Head of caudate nucleus (tissue), 42 donors: ENCODE measurements around the gene TBC1D14.
"Not testable (repeated sequence)": the region's sequence is repeated elsewhere in the genome, so short reads cannot be mapped to it uniquely, and the experiment has no call there.

ENCODE experiments used
- DNase-seq, 42 donors: peaks; one replicate each; pipeline versions ENCODE4 v3.0.0 to v3.0.0-alpha.2; 2020 to 2021; ENCODE audit warnings: mixed read lengths in 7 of 42
- intact Hi-C: fragments of 100-400 bp; cut with DNase I; formaldehyde crosslinking; loops from one replicate; pipeline ENCODE4 v1.15.0; 2022

Gene TBC1D14

DNA sequence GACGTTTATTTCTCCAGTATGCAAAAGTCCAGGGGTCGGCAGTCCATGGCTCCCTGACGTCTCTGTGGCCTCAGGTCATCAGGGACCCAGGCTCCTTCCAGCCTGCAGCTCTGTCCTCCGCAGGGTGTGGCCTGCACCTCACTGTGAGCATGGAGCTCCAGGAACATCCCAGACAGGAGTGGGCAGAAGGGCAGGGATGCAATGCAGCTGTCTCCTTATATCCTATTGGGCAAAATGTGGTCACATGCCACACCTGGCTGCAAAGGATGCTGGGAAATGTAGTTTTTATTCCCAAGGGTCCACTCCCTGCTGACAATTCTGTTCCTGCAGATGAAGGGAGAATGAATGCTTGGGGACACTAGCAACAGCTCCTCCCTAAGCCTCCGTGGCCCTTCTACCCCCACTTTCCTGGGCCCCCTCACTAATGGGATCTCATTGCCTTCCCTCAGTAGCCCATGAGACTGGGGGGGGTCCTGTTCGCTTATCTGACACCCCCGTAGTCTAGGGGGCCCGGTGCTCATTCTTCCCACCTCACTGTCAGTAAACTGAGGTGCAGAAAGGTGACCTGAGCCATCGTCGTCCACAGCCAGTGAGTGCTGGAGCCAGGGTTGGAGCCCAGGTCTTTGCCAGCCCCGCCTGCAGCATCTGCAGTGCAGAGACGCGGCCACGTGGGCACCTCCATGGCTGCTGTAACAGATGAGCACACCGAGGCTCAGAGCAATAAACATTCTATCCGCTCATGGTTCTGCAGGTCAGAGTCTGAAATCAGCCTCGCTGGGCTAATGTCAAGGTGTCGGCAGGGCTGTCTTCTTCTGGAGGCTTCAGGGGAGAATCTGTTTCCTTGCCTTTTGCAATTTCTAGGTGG, 164.1 kb downstream of the TBC1D14 start:
- peak in 32 of 42 donors; percentile 24 to 75 (median 56) for DNase-seq
- intact Hi-C loops, result loop anchor here (10.0 kb wide), 1 partner anchor 169 kb away; the partner anchor contains the start of gene TBC1D14

DNA sequence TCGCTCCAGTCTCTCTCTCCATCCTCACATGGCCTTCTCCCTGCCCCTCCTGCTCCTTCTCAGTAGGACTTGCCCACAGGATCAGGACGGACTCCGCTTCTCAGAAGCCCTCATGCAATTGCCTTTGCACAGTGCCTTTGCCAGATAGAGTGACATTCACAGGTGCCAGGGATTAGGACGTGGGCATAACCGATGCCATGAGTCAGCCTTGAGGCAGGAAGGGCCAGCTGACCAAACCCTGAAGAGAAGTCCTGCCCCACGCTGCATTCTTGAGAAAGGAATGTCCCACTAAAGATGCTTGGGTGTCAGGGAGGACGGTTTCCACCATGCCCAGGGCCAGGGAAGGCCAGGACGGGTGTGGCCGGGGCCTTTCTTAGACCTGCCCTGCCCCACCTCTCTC, 164.8 kb downstream of the TBC1D14 start:
- intact Hi-C loops, result loop anchor here (10.0 kb wide), 1 partner anchor 170 kb away; the partner anchor contains the start of gene TBC1D14
- peak in 1 of 42 donors; percentile 8 for DNase-seq

DNA sequence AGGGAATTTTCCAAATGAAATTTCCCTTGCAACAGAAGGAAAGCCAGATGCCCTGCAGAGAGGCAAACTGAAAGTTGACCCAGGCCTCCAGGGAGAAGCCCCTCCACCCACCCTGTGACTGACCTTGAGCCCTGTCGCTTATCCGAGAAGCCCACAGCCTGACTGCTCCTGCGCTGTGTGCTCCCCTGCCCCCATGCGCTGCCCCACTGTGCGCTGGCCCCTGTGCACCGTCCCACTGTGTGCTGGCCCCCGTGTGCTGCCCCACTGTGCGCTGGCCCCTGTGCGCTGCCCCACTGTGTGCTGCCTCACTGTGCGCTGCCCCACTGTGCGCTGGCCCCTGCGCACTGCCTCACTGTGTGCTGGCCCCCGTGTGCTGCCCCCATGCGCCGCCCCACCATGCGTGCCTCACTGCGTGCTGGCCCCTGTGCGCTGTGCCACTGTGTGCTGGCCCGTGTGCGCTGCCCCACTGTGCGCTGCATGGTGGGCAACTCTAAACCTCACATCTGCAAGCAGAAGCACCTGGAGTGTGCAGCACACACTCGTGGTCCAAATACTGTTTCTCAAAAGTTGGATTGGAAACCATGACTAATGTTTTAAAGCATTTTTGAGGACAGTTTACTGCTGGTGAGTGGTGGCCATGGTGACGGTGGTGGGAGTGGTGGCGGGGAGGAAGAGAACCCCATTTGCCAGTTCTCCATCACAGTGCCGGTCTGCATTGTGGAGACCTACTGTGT, 166.5 kb downstream of the TBC1D14 start:
- intact Hi-C loops, result loop anchor here (10.0 kb wide), 1 partner anchor 171 kb away; the partner anchor contains the start of gene TBC1D14
- DNase-seq, result no peak

DNA sequence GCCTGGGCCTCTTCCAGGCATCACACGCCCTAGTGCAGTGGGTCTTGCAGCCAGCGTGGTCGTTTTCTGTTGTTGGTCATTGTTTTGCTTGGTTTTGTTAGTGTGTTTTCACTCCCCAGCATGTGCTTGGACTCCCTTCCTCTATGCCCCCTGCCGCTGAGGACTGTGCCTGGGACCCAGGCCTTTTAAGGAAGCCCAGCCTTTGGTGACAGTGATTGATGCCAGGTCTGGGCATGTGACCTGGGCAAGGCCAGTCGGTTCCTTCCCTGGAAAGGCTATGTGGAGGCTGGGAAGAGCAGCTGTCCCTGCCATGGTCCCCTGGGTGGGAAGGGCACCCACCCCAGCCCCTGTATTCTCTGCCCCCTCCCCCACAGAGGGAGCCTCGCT, 167.1 kb downstream of the TBC1D14 start:
- intact Hi-C loops, result loop anchor here (10.0 kb wide), 1 partner anchor 172 kb away; the partner anchor contains the start of gene TBC1D14
- DNase-seq, result no peak

DNA sequence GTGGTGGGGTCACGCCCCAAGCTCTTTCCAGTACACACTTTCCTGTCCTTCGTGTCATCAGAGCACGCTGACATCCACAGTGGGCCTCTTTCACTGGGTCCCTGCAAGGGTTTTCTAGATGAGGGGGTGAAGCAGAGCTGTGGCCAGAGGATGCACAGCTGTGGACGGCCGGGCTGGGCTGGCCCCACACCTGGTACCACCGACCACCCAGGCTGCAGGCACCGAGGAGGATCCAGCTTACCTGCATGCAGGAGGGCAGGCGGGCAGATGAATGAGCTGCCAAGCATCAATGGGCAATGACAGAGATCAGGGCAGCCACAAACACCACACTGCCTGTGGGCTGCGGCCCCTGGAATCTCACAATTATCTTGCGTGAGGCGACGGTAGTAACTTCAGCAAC, 167.7 kb downstream of the TBC1D14 start:
- DNase-seq, result no peak
- intact Hi-C loops, result loop anchor here (10.0 kb wide), 1 partner anchor 173 kb away; the partner anchor contains the start of gene TBC1D14

DNA sequence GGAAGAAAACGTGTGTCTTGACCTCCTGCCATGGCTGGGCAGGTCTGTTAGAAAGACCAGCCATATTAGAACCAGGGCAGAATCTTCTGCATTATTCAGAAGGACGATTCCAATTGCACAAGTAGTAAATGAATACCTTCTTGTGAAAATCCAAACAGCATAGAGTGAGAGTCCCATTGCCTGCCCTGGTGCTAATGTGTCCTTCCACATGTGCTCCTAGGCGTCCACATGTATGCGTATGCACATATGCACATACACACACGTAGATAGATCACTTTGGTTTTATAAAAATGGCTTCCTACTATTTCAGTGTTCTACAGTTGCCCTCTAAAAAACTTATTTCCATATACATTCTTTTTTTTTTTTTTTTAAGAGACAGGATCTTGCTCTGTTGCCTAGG, 168.4 kb downstream of the TBC1D14 start:
- intact Hi-C loops, result loop anchor here (10.0 kb wide), 1 partner anchor 173 kb away; the partner anchor contains the start of gene TBC1D14
- DNase-seq, result no peak

DNA sequence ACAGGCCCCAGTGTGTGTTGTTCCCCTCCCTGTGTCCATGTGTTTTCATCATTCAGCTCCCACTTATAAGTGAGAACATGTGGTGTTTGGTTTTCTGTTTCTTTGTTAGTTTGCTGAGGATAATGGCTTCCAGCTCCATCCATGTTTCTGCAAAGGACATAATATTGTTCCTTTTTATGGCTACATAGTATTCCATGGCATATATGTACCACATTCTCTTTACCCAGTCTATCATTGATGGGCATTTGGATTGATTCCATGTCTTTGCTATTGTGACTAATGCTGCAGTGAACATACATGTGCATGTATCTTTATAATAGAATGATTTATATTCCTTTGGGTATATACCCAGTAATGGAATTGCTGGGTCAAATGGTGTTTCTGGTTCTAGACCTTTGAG, 169.9 kb downstream of the TBC1D14 start:
- intact Hi-C loops, result loop anchor here (10.0 kb wide), 1 partner anchor 175 kb away; the partner anchor contains the start of gene TBC1D14
- not testable (repeated sequence) for DNase-seq

DNA sequence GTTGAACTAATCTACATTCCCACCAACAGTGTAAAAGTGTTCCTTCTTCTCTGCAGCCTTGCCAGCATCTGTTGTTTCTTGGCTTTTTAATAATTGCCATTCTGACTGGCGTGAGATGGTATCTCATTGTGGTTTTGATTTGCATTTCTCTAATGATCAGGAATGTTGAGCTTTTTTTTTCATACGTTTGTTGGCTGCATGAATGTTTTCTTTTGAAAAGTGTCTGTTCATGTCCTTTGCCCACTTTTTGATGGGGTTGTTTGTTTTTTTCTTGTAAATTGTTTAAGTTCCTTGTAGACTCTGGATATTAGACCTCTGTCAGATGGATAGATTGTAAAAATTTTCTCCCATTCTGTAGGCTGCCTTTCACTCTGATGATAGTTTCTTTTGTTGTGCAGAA, 170.3 kb downstream of the TBC1D14 start:
- intact Hi-C loops, result loop anchor here (10.0 kb wide), 1 partner anchor 175 kb away; the partner anchor contains the start of gene TBC1D14
- DNase-seq, result not testable (repeated sequence)
